DMS53 treated with DMSO at 0.1 percent for 48 hours (cell line): ENCODE measurements around the gene AEBP1.

Source experiments
- DNase-seq: peaks from one replicate; lab custom pipeline; 2025; ENCODE audit not compliant: unreplicated experiment; lab: John Stamatoyannopoulos, UW

Gene AEBP1

GRCh38 chr7:44154703-44155102 is 50.6 kb downstream of the AEBP1 start:
- no peak for DNase-seq

GRCh38 chr7:44155191-44156185 is 51.3 kb downstream of the AEBP1 start:
- no peak for DNase-seq

DNA sequence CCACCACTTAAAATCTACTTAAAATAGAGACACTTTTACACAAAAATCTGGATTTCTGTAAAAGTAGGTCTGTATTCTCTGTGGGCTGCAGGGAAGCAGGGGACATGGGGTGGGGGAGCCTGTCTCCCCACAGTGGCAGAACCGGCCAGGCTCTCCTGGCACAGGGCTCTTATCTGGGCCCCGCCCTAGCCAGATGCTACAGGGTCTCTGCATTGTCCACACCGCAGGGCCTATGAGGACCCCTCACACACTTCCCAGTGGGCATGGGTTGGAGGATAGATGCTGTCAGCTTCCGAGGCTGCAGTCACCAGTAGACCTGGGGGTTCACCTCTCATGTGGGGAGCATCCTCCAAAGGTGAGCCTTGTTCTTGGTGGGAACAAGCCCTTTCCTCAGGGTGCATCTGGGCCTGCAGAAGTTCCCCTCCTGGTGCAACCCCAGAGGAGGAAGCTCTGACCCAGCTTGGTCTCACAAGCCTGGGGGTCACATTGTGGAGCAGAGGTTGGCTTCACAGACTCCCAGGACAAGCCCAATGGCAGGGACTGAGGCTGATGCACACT is 52.4 kb downstream of the AEBP1 start:
- no peak for DNase-seq

GRCh38 chr7:44157116-44158080 is 53.3 kb downstream of the AEBP1 start:
- DNase-seq, result no peak

DNA sequence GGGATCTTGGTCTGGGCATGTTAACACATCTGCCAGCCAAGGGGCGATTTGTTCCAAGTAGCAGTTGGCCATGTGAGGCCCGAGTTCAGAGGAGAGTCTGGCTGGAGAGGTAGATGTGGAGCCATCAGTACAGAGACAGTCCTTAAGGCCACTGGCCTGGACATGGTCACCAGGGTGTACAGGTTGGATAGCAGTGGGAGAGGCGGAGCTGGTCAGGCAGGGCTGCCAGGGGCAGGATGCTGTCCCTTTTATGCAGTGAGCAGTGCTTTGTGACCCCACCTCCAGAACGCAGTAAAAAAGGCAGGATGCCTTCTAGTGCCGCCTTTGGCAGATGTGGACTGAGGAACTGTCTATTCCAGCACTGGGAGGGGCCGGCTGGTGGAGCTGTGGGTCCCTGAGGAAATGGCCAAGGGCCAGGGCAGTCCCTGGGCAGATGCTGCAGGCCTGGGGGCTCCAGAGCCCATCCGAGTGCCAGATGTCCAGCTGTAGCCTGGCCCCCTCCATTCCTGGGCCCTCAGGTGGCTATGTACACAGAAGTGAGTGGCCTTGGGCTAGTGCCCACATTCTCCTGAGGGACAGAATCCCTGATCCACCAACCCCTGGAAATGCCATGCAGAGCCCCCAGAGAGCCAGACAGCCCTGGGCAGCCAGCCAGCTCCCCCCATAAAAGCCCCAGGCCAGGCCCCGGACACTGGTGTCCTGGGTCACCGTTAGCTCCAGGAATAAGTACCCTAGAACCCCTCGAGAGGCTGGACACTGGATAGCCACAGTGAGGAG is 54.1 kb downstream of the AEBP1 start:
- DNase-seq, result no peak

DNA sequence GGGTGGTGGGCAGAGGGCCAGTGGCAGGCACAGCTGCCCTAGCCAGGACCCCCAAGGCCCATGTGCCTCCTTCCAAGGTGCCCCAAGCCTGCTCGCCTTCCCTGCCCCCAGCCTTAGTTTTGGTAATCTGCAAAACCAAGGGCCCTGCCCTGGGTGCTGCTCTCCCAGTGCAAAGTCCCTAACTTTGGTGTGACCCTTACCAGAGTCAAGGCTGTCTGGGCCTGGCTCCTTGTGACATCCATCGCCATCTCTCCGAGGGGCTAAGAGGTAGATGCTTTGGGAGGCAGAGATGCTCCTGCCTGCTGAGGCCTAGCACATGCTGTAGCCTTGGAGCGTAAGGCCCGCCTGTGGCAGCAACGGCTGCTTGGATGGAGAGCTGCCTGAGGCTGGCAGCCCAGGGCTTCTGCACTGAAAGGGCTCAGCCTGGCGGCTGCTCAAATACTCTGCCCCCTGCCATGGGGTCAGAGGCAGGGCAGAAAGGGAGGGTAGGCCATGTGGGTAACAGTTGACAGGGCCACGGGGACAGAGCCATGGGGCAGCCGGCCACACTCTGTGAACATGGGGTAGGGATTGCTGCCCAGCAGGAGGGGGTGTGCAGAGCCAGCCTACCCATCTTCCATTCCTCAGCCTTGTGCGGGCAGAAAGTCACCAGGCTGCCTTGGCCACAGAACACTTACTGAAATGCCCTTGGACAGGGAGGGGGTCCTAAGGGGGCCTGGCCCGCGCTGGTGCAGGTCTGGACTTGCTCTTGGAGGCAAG is 54.9 kb downstream of the AEBP1 start:
- no peak for DNase-seq

DNA sequence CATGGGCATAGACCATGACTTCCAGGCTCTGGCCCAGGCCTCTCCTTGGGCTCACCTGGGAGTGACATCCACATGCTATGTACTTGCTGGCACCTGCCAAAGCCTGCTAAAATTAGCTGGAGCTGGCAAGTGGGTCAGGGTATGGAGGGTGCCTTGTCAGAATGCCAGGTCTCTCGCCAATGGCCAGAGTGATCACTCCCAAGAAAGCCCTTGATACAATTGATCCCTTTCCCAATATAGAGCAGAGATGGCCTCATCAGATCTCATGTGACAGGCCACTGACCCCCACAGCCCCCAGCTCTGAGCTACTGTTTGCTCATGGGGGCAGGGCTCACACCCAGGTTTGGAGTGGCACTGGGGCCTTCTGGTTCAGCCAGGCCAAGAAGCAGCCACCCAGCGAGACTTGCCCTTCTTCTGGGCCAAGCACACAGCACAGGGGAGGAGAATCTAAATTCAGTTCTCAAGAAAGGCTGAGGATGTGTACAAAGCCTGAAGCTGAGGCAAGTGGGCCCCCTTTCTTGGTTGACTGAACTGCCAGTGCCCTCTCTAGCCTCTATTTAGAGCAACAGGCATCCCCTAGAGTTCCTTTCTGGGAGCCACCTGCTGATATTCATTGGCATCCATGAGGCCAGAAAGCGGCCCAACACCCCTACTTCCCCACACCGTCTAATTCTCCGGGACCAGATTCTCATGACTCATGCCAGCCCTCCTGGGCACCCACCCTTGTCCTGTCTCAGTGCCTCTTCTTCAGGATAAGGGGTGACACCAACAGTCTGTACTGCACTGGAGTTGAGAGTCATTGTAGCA is 55.9 kb downstream of the AEBP1 start:
- DNase-seq, result no peak

- no peak for DNase-seq
These were observed 57.2 kb downstream of the AEBP1 start for GRCh38 chr7:44161371-44161770.

DNA sequence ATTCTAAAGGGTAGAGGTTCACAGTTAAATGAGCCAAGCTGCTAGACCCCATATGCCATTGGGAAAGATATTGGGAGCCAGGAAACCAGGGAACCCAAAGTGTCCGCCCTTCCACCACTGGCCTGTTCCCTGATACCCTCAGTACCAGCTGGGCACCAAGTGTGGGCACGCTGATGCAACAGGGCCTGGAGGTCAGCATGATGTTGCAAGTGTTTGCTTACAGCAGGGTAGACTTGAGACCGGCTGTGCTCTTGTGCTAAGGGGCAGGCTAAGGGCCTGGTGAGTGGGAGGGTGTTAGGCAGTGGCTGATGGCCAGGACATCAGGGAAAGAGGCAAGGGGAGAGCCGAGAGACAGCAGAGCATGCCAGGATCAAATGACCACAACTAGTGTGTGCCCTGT is 58.0 kb downstream of the AEBP1 start:
- DNase-seq, result no peak

- no peak for DNase-seq
These were observed 58.7 kb downstream of the AEBP1 start for GRCh38 chr7:44162785-44163395.

GRCh38 chr7:44163591-44163990 is 59.4 kb downstream of the AEBP1 start:
- DNase-seq, result no peak
